D721Med (cell line): ENCODE results near the gene FUBP3.

ENCODE experiments used
- DNase-seq: peaks from one replicate; pipeline ENCODE4 v3.0.0; 2011; ENCODE audit warnings: low spot score; ENCODE audit not compliant: insufficient read length
- FAIRE-seq: peaks from 2 replicates; lab custom pipeline; 2011; peaks lifted over from hg19 to GRCh38; lab: Jason Lieb, UNC
- CTCF ChIP-seq: IDR thresholded peaks from 2 replicates; pipeline ENCODE4 v1.5.1; 2012; ENCODE audit warnings: mild to moderate bottlenecking, control low read depth; ENCODE audit not compliant: insufficient read depth; ENCODE audit errors: missing control alignments

Gene FUBP3

GRCh38 chr9:130537346-130538050 lies 41.9 kb upstream of the FUBP3 start:
- DNase-seq: no peak
- no peak for FAIRE-seq
- TF ChIP-seq CTCF: no peak

- DNase-seq (no peak), FAIRE-seq (no peak)
- TF ChIP-seq CTCF: no peak
Observed at GRCh38 chr9:130539420-130540223, 39.8 kb upstream of the FUBP3 start.

GRCh38 chr9:130541533-130541932 lies 37.8 kb upstream of the FUBP3 start:
- DNase-seq: no peak
- FAIRE-seq: no peak
- TF ChIP-seq CTCF: no peak

GRCh38 chr9:130542038-130542437 lies 37.3 kb upstream of the FUBP3 start:
- FAIRE-seq: no peak
- no peak for DNase-seq
- no peak for TF ChIP-seq CTCF

- TF ChIP-seq CTCF: no peak
- no peak for DNase-seq
Observed at GRCh38 chr9:130542457-130543228, 36.7 kb upstream of the FUBP3 start.

GRCh38 chr9:130543368-130543767 lies 36.0 kb upstream of the FUBP3 start:
- DNase-seq (no peak), FAIRE-seq (no peak)
- TF ChIP-seq CTCF: no peak

More at GRCh38 chr9:130542457-130543228, 36.7 kb upstream of the FUBP3 start:
- FAIRE-seq: no peak
